Measurements from ENCODE around the gene ATG4D.

The ATG4D gene

GRCh38 chr19:10514211-10515145, 29.2 kb upstream of the ATG4D start:
- no peak for TF ChIP-seq GATA3 (IDR thresholded peaks at IDR 0.05; ENCODE audit: low read depth, low read length)
- TF ChIP-seq GATA2 (IDR thresholded peaks at IDR 0.05; ENCODE audit: low read depth, low read length): no peak

- no peak for TF ChIP-seq GATA3 (IDR thresholded peaks at IDR 0.05; ENCODE audit: low read depth, low read length)
- no peak for TF ChIP-seq GATA2 (IDR thresholded peaks at IDR 0.05; ENCODE audit: low read depth, low read length)
Measured at GRCh38 chr19:10516064-10516385, 27.7 kb upstream of the ATG4D start.

- TF ChIP-seq GATA3 (IDR thresholded peaks at IDR 0.05; ENCODE audit: low read depth, low read length): no peak
Measured at GRCh38 chr19:10516671-10517286, 26.9 kb upstream of the ATG4D start.

GRCh38 chr19:10517361-10517759, 26.3 kb upstream of the ATG4D start, which contains the start of gene S1PR5:
Gene S1PR5 (minus strand): TSS chr19:10517447. CDS start chr19:10515011, 2,436 bp downstream.
- TF ChIP-seq GATA3 (IDR thresholded peaks at IDR 0.05; ENCODE audit: low read depth, low read length): no peak
- no peak for TF ChIP-seq GATA2 (IDR thresholded peaks at IDR 0.05; ENCODE audit: low read depth, low read length)

- no peak for TF ChIP-seq GATA3 (IDR thresholded peaks at IDR 0.05; ENCODE audit: low read depth, low read length)
- TF ChIP-seq GATA2 (IDR thresholded peaks at IDR 0.05; ENCODE audit: low read depth, low read length): no peak
Measured at GRCh38 chr19:10517760-10518443, 25.8 kb upstream of the ATG4D start.

- TF ChIP-seq GATA3 (IDR thresholded peaks at IDR 0.05; ENCODE audit: low read depth, low read length) (no peak), GATA2 (IDR thresholded peaks at IDR 0.05; ENCODE audit: low read depth, low read length) (no peak)
Measured at GRCh38 chr19:10518444-10519361, 25.0 kb upstream of the ATG4D start.

- TF ChIP-seq GATA3 (IDR thresholded peaks at IDR 0.05; ENCODE audit: low read depth, low read length): no peak
- TF ChIP-seq GATA2 (IDR thresholded peaks at IDR 0.05; ENCODE audit: low read depth, low read length): no peak
Measured at GRCh38 chr19:10519421-10519820, 24.3 kb upstream of the ATG4D start.

- TF ChIP-seq GATA3 (IDR thresholded peaks at IDR 0.05; ENCODE audit: low read depth, low read length) (no peak), GATA2 (IDR thresholded peaks at IDR 0.05; ENCODE audit: low read depth, low read length) (no peak)
Measured at GRCh38 chr19:10520652-10521318, 22.9 kb upstream of the ATG4D start.

- TF ChIP-seq GATA2 (IDR thresholded peaks at IDR 0.05; ENCODE audit: low read depth, low read length): no peak
- no peak for TF ChIP-seq GATA3 (IDR thresholded peaks at IDR 0.05; ENCODE audit: low read depth, low read length)
Measured at GRCh38 chr19:10521461-10522171, 22.1 kb upstream of the ATG4D start.

GRCh38 chr19:10523135-10523636, 20.5 kb upstream of the ATG4D start:
- TF ChIP-seq GATA3 (IDR thresholded peaks at IDR 0.05; ENCODE audit: low read depth, low read length) (no peak), GATA2 (IDR thresholded peaks at IDR 0.05; ENCODE audit: low read depth, low read length) (no peak)

- no peak for TF ChIP-seq GATA2 (IDR thresholded peaks at IDR 0.05; ENCODE audit: low read depth, low read length)
- TF ChIP-seq GATA3 (IDR thresholded peaks at IDR 0.05; ENCODE audit: low read depth, low read length): no peak
Measured at GRCh38 chr19:10525636-10526035, 18.1 kb upstream of the ATG4D start.

- no peak for TF ChIP-seq GATA3 (IDR thresholded peaks at IDR 0.05; ENCODE audit: low read depth, low read length)
- no peak for TF ChIP-seq GATA2 (IDR thresholded peaks at IDR 0.05; ENCODE audit: low read depth, low read length)
Measured at GRCh38 chr19:10532457-10532856, 11.2 kb upstream of the ATG4D start.

All from SH-SY5Y (cell line).